HG03442 (cell line): ENCODE results near the gene NEK6.

Source experiments
- ATAC-seq: cut with Tn5 transposase; IDR thresholded peaks from one replicate; pipeline ENCODE4 v1.9.1; 2021; ENCODE audit warnings: mild to moderate bottlenecking, moderate library complexity; ENCODE audit not compliant: unreplicated experiment

The NEK6 gene

DNA sequence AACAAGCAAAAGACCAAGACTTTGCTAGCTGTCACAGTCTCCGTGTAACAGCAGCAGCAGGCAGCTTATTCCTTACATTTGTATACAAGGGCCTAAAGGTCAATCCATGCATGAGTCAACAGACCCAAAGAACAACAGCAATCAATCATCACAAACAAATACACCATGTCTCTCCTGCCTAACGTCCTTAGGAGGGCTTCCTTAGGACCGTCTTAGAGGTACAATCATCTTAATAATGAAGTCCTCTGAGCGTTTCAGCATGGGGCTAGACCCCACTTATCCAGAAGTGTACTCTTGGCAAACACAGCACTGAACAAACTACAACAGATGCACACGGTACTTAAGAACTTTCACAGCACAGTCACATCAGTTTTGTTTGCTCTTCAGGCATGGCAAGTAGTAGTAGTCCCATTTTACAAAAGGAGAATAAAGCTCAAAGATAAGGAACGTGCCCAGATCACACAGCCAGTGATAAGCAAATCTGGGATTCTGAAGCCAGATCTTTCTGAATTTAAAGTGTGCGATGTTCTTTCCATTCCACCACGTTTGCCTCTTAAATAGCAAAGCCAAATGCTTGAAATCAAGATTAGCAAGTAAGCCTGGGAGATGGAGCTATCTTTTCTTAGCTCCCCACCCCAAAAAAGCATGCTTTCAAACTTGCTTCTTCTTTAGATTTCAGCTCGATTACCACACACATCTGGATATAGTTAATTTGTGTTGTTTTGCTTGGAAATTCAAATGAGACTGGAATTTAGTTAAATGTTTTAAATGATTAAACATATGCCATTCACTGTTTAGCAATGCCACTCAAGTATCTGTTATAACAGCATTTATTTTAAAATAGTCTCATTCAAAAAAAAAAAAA, 133.3 kb downstream of the NEK6 start:
- ATAC-seq = no peak

- ATAC-seq = no peak
These were observed 134.6 kb downstream of the NEK6 start for GRCh38 chr9:124392254-124392870.

- no peak for ATAC-seq
These were observed 135.2 kb downstream of the NEK6 start for GRCh38 chr9:124392871-124393460.

DNA sequence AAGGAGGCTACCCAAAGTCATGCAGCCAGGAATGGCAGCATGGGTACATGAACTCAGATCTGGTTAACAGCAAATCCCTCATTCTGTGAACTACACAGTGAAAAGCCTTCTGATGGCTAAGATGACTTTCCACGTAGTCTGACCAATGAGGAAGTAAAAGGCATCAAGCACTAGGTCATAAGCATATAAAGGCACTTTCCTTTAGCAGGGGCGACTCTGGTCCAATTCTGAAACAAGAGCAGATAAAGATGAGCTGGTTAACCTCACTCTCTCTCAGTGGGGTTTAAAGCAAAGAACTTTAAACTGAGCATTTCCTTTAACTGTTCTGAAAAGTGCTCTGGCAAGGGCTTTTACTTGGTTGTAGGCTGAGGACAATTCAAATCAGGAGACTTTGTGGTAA, 136.4 kb downstream of the NEK6 start:
- ATAC-seq = peak; percentile 45

DNA sequence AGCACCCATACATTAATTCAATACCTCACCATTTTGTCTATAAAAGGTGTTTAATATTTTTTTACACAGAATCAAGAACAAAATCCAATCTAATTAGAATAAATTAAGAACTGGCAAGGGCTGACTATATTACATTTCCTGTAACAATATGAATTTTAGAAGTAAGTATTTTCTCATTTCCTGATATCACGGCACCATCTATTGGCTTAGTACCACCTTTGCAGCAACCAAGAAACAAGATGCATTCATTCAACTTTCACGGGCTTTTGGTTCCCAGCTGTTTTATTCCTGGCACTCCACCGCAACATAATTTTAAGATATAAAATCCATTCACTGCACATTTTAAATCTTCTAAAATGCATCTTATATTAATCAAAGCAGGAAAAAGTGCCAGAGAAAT, 136.8 kb downstream of the NEK6 start:
- ATAC-seq = no peak

DNA sequence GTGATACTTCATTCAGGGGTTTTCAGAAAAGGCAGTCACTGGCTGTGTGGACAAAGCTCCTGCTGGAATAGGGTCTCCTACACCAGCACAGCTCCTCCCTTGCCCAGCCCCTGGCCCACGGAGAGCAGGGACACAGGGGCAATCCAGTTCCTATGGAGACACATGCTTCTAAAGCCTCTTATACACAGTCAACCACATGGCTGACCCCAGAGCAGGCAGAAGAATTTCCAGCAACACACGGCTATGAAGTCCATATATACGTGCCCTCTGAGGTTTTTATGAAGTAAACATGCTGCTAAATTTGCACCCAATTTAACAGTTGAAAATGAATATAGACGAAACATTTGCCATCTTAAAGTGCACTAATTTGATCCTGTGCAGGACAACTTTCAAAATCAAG, 138.1 kb downstream of the NEK6 start:
- no peak for ATAC-seq

GRCh38 chr9:124398191-124398935, 140.6 kb downstream of the NEK6 start:
- ATAC-seq = no peak

DNA sequence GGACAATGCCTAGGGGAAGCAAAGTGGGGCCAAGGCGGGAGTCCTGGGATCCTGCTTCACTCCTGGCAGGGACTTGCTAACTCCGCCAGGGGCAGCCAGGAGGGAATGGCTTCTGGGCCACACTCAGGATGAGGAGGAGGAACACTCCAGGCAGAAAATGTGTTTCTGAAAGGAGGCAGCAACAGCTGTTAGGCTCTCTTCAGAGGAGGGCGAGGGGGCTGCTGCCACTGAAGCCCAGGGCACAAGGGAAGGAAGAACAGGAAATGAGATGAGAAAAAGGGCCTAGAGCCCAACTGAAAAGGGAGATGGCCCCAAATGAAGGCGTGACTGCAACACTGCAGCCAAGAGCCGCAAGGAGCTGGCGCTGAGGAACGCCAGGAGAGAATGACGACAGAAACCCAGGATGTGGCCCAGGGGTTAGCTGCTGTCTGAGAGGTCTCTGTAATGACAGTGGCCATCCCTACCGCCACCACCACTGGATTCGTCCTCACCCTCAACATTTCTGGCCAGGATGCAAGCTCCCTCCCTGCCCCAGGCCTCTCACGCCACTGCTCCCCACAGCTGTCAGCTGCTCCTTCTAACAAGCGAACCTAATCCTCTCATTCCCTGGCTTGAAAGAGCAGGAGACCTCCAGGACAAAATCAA, 141.7 kb downstream of the NEK6 start:
- no peak for ATAC-seq

DNA sequence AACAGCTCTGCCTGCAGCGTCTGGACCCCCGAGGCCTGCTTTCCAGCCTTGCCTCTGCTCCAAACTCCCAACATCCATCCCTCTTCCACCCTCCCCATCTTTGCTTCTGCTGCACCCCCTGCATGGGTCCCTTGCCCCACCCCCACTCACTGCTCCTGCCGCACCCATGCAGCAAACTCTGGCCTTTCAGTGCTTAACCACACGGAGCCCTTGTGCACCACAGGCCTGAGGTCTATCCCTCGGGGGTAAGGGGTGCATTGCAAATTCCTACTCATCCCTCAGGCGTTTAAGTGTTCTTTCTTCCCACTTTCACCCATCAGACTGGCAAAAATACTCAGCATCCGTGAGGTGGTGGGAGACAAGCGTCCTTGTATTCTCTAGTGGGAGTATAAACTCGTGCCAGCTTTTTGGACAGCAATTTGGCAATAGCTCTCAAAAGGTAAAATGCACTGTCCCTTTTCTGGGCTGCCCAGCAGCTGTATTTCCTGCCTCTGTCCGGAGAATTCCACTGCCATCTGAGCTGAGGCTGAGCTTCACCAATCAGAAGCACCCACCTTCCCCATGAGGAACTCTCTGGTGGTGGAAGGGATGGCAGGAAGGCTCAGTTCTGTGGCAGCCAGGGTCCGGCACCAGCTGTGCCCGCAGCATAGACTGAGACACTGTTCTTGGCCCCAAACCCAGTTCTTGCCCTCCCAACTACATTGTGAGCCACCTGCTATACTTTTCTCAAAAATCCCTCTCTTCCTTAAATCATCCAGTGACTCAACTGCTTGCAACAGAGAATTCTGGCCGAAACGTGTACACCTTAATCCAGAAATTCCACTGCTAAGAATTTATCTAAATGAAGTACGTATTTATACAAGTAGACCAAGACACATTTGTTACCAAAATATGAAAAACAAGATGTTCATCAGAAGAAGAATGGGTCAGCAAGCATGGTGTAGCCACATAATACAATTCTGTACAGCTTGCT, 142.5 kb downstream of the NEK6 start:
- no peak for ATAC-seq
